IPS-11a (cell line): Measurements from ENCODE around the gene RAF1.
"Not testable (repeated sequence)": the region's sequence is repeated elsewhere in the genome, so short reads cannot be mapped to it uniquely, and the experiment has no call there.

ENCODE experiments used
- H3K4me3 ChIP-seq: one replicate; pipeline ENCODE4 v1.5.1; 2013; ENCODE audit warnings: low read depth, low read length, control low read depth

Gene RAF1

GRCh38 chr3:12643010-12643380, 20.9 kb downstream of the RAF1 start:
- no peak overlapping the region for H3K4me3 ChIP-seq

GRCh38 chr3:12640853-12641252, 23.1 kb downstream of the RAF1 start:
- H3K4me3 ChIP-seq: not testable (repeated sequence)

GRCh38 chr3:12638105-12638504, 25.8 kb downstream of the RAF1 start:
- no peak overlapping the region for H3K4me3 ChIP-seq

- no peak overlapping the region for H3K4me3 ChIP-seq
Measured at GRCh38 chr3:12633108-12633507, 30.8 kb downstream of the RAF1 start.

- no peak overlapping the region for H3K4me3 ChIP-seq
Measured at GRCh38 chr3:12632523-12632922, 31.4 kb downstream of the RAF1 start.

- not testable (repeated sequence) for H3K4me3 ChIP-seq
Measured at GRCh38 chr3:12630843-12631242, 33.1 kb downstream of the RAF1 start.

- H3K4me3 ChIP-seq: no peak overlapping the region
Measured at GRCh38 chr3:12630292-12630691, 33.6 kb downstream of the RAF1 start.

GRCh38 chr3:12629560-12629959, 34.4 kb downstream of the RAF1 start:
- H3K4me3 ChIP-seq: no peak overlapping the region

GRCh38 chr3:12628813-12629212, 35.1 kb downstream of the RAF1 start:
- no peak overlapping the region for H3K4me3 ChIP-seq

GRCh38 chr3:12627370-12627769, 36.5 kb downstream of the RAF1 start:
- no peak overlapping the region for H3K4me3 ChIP-seq

- H3K4me3 ChIP-seq: not testable (repeated sequence)
Measured at GRCh38 chr3:12624964-12625363, 39.0 kb downstream of the RAF1 start.

GRCh38 chr3:12624056-12624455, 39.9 kb downstream of the RAF1 start:
- H3K4me3 ChIP-seq: no peak overlapping the region

- H3K4me3 ChIP-seq: no peak overlapping the region
Measured at GRCh38 chr3:12622335-12622734, 41.6 kb downstream of the RAF1 start.

- H3K4me3 ChIP-seq: no peak overlapping the region
Measured at GRCh38 chr3:12620729-12621128, 43.2 kb downstream of the RAF1 start.

GRCh38 chr3:12620305-12620704, 43.6 kb downstream of the RAF1 start:
- H3K4me3 ChIP-seq: no peak overlapping the region

GRCh38 chr3:12618426-12618825, 45.5 kb downstream of the RAF1 start:
- no peak overlapping the region for H3K4me3 ChIP-seq

GRCh38 chr3:12615266-12615665, 48.7 kb downstream of the RAF1 start:
- no peak overlapping the region for H3K4me3 ChIP-seq

- no peak overlapping the region for H3K4me3 ChIP-seq
Measured at GRCh38 chr3:12613250-12613649, 50.7 kb downstream of the RAF1 start.

- no peak overlapping the region for H3K4me3 ChIP-seq
Measured at GRCh38 chr3:12612514-12613226, 51.2 kb downstream of the RAF1 start.

- no peak overlapping the region for H3K4me3 ChIP-seq
Measured at GRCh38 chr3:12611117-12611516, 52.8 kb downstream of the RAF1 start.

- H3K4me3 ChIP-seq: no peak overlapping the region
Measured at GRCh38 chr3:12608376-12608775, 55.5 kb downstream of the RAF1 start.

GRCh38 chr3:12603969-12604368, 59.9 kb downstream of the RAF1 start:
- H3K4me3 ChIP-seq: no peak overlapping the region

- no peak overlapping the region for H3K4me3 ChIP-seq
Measured at GRCh38 chr3:12601072-12601471, 62.8 kb downstream of the RAF1 start.
